TTC549 (cell line): ENCODE measurements around the gene PIP5K1C.
"Not testable (repeated sequence)": the region's sequence is repeated elsewhere in the genome, so short reads cannot be mapped to it uniquely, and the experiment has no call there.

Experiments
- FAIRE-seq: peaks from 2 replicates; lab custom pipeline; 2012; peaks lifted over from hg19 to GRCh38; lab: Jason Lieb, UNC

PIP5K1C gene

DNA sequence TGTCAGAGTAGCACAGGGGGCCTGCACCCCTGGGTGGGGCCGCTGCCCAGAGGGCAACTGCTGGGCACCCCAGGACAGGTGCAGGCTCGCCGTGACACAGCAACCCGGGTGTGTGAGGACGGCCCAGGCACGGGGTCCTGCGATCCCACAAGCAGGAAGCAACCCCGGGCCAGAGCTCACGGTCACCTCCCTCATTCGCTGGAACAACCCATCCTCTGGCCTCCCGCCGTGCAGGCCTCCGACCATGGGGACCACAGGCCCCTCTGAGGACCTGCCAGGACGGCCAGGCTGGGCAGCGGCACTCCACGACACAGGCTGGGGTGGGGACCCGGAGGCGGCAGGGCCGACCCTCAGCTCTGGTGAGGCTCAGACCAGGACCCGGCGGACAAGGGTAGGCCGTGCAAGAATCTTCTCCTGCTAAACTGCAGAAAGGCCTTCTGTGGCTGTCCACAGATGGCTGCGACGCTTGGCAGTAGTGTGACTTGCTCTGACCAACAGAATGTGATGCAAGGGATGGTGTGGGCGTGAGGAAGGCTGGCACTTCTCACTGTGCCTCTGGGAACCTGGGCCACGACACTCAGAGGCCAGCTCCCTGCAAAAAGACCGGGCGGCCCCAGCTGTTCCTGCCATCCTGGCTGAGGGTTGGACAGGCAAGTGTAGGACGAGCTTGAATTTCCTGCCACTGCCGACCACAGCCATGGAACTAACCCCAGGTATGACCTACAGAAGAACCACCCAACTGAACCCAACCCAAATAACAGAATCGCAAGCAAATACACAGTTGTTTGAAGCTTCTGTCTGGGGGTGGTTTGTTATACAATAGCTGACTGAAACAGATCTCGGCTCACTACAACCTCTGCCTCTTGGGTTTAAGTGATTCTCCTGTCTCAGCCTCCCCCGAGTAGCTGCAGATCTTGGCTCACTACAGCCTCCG is 26.5 kb downstream of the PIP5K1C start:
- FAIRE-seq: no peak

DNA sequence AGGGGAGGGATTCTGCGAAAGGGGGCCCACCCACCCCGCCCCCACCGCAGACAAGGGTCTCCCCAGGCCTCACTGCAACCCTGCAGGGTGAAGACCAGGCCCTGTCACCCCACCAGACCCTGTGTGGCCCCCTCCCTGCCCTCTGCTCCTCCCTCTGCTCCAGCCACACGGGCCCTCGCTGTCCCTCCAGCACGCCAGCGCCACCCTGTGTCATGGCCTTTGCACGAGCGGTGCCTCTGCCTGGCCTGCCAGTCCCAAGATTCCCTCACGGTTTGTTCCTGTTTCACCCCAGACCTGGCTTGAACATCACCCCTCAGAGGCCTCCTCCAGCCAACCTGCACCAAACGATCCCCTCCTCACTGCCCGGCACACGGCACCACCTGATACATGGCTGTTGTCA is 27.3 kb downstream of the PIP5K1C start:
- no peak for FAIRE-seq

DNA sequence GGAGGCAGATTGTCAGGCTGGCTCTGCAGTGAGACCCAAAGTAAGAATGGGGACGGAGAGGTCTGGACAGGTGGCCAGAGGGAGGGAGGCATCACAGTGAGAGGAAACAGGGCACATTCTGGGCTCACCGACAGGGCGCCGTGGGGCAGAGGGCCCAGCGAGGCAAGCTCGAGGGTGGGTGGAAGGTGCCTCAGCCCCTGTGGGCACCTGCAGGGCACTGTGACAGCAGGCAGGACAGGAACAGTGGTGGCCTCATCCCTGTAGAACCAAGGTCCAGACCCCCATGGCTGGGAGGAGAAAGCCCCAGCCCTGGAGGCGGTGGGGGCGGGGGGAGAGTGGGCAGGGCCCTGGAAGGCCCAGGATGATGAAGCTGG is 27.7 kb downstream of the PIP5K1C start:
- no peak for FAIRE-seq

DNA sequence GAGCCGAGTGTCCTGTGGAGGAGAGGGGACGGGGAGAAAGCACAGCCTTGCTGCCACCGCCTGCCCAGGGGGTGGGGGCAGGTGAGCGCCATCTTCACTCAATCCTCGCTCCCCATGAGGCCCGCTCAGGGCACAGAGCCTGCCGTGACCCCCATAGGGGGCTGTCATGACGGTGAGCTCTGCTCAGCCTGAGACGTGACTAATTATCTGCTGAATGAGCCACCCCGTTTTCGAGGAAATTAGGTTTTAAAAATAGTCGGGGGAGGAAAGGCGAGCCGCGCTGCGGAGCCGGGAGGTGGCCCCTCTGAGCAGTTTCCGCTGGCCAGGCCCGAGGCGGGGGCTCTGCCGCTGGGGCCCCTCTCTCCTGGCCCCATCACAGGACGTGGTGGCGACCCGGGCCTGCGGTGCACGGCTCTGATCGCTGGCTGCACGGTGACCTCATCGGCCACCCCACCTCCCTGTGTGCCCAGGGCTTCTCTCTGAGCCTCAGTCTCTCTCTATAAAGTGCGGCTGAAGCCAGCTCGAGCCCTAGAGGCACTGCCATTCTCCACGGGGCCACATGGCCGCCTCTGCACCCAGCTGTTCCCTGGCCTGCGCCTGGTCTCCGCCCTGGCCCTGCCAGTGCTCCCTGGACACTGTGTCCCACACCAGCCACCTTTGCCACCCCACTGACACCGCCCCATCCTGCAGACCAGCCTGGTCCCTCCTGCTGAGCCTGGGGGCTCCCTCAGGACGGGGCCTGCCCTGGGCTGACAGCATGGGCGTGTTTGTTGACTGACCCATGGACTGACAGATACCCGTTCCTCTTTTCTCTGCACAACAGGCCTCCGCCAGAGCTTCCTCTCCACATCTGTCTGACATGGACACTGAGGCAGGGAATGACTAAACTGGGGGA is 28.3 kb downstream of the PIP5K1C start:
- no peak for FAIRE-seq

DNA sequence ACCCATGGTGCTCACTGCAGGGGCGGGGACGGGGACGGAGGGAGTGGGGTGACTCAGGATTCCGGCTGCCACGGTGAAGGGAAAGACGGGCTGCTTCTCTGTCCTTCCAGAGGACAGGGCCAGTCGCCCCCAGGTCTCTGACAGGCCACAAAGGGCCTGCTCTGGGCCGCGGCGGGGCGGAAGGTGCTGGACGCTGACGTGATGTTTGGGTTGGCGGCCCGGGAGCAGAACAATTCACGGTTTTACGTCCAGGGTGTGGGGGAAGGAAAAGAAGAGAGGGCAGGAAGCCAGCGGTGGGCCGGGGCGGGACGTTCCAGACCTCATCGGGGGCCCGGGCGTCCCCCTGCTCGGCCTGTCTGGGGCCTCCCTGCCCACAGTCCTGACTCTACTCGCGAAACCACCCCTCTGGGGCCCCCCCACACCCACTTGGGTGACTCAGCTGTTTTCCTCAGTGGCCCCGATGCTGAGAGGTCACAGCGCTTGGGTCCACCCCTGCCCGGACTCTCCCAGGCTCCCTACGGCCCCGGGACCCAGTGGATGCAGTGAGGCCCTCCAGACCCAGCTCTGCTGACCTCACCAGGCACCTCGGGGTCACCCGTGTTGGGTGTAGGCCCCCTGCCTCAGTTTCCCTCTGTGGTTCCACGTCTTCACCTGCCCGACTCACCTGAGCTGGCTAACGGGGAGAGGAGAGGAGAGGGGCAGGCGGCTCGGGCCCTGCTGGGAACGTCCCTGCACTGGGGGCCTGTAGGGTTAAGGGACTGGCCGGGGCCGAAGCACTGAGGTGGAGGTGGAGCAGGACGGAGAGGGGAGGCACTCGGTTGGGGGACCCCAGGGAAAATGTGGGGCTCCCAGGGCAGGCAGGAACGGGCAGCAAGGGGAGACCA is 29.2 kb downstream of the PIP5K1C start:
- no peak for FAIRE-seq

DNA sequence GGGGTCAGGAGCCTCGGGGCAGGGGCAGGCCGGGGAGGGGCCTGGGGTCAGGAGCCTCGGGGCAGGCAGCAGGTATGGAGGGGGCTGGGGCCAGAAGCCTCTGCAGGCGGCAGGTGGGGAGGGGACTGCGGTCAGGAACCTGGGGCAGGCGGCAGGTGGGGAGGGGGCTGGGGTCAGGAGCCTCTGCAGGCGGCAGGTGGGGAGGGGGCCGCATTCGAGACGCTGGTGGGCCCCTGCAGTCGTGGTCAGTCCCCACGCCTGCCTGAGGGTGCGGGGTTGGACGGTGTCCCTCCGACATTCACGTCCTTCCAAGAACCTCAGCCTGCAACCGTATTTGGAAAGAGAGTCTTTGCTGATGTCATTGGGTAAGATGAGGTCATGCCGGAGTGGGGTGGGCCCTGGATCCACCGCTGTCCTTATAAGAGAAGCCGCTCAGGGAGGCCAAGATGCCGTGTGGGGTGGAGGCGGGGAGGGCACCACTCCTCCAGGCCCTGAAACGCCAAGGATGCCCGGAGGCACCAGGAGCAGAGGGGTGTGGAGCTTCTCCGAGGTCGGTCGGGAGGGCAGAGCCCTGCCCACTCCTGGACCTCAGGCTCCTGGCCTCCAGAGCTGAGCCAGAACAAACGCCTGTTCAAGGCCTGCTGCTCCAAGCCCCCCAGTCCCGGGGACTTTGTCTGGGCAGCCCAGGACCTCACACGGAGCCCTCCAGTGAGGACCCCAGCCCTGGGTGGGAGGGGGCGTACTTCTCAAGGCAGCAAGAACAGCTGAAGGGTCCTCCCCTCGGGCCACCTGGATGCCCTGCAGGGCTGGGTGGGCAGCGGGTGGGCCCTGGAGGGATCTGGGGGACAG is 30.1 kb downstream of the PIP5K1C start:
- no peak for FAIRE-seq

DNA sequence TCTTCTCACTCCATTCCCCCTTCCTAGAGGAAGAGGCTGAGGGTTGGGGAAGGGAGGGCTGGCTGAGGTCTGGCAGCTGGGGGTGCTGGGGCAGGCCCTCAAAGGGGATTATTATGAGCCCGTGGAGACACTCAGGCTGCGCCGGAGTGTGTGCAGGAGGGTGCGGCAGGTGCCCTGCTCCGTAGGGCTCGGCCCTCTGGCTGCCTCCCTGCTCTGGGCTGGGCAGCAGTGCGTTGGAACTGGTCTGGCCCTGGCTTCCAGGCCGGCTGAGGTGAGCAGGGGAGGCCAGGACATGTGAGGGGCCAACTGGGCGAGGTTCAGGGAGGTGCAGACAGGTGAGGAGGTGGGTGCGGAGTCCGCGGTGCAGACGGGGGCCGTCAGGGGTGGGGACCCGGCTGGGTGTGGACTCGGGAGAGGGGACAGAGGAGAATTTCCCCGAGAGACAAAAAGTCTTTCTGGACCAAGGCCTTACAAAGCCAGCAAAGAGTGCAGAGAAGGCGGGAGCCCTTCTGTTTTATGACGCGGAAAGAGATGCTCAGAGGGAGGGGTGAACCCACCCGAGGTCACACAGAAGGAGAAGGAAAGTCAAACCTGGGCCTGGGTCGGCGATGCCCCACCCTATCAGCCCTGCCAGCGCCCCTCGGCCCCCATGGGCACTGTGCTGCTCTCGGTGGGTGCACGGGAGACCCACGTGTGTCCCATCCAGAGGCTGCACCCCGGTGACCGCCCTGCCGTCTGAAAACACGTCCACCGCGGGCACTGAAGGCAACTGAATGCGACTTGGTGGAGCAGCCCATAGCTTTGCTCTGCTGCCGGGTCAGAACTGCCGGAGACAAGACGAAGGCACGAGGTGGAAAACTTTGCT is 31.0 kb downstream of the PIP5K1C start:
- FAIRE-seq: no peak

DNA sequence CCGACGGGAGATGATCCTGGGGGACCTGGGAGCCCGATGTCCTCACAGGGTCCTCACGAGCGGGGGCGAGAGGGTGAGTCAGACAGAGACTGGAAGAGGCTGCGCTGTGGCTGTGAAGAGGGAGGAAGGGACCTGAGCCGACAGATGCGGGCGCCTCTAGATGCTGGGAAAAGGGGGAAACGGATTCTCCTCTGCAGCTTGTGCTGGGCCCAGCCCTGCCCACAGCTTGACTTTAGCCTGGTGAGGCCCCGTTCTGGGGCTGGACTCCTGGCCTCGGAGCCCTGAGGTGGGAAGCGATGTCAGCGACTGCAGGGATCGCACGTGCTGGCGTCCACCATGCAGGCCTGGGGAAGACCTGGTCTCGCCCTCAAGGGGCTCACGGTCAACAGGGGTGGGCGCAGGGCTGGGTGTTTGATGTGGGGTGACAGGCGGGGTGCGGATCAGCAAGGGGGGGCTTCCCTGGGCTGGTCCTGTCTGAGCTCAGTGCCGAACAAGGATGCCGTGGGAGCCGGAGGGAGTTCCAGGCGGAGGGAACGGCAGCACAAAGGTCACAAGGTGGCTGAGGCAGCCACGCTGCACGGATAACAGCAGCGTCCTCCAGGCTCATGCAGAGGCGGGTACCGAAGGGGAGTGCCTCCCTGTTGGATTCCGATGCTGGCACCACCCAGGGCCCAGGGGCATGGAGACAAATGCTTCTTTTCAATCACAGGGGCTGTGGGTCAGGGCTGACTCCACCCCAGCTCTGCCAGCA is 31.8 kb downstream of the PIP5K1C start:
- no peak for FAIRE-seq

DNA sequence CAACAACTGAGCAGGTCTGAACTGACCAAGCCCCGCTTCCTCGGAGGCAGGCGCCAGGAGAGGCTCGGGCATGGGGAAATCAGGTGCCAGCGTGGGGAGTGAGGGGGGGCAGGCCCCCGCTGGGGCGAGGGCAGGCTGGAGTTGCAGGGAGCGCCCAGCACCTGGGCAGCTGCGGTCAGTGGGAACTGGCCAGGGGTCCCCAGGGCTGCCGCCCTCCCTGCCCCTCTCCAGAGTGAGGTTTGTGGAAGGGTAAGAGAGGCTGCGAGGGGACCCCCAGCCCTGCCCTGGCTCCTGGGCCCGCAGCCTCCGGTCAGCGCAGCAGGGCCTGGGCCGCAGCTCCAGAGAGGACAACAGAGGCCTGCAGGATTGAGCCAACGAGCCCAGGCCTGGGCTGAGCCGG is 32.5 kb downstream of the PIP5K1C start:
- FAIRE-seq: no peak

DNA sequence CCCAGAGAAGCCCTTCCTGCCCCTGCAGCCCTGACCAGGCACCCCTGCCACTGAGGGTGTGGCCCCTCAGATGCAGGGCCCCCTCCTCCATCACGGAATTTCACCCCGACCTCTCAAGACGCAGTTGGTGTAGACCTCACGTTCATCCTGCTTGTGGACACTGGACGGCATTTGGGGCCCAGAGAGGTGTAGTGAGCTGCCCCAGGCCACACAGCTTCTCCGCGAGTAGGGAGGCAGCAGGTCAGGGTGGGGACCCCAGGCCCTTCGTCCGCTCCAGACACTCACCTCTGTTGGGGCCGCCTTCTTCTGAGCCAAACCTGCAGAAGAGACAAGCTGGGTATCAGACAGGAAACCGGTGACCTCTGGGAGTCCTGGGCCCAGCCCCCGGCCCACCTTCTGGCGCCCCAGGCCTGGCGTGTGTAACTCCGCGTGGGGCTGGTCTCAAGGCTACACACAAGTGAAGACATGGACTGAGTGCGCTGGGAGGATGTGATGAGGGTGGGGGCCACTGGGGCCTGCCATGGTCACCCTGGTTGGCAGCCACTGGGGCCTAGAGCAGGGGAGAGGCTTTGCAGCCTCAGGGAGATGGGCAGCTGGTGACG is 33.1 kb downstream of the PIP5K1C start:
- FAIRE-seq: no peak

DNA sequence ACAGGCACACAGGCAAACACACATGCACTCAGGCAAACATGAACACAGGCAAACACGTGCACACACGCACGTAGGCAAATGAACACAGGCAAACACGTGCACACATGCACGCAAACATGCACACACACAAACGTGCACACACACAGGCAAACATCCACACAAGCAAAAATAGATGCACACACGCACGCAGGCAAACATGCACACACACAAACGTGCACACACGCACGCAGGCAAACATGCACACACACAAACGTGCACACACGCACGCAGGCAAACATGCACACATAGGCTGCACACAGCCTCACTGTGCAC is 33.8 kb downstream of the PIP5K1C start:
- FAIRE-seq: not testable (repeated sequence)

DNA sequence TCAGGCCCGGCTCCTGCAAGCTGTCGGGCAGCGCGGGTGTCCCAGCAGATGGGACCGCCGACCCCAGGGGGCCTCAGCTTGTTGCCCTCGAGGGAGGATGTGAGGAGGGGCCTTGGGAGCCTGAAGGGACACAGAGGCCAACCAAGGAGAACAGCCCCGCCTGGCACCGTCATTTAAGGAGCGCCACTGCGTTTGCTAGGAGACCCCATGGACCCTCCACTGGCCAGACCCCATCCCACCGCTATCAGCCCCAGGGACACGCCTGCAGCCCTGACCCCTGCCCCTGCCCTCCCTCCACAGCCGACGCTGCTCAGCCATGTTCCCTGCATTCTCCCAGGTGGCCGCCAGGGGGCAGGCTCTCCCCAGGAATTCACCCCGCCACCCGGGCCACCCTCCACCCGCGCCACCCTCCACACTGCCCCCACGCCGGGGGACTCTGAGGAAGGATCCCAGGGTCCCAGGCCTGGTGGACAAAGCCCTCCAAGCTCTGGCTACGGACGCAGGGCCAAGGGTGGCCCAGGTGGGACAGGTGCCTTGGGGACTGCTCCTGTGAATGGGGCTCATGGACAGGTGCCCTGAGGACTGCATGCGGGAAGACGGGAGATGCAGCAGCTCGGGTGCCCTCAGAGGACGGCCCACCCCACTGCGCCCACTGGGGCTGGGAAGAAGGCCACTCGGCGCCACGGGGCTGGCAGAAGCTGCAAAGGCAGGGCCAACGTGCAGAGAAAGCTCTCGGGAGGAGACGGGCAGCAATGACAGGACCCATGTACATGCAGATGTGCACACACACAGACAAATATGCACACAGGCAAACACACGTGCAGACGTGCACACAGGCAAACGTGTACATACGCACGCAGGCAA is 34.4 kb downstream of the PIP5K1C start:
- FAIRE-seq: no peak

DNA sequence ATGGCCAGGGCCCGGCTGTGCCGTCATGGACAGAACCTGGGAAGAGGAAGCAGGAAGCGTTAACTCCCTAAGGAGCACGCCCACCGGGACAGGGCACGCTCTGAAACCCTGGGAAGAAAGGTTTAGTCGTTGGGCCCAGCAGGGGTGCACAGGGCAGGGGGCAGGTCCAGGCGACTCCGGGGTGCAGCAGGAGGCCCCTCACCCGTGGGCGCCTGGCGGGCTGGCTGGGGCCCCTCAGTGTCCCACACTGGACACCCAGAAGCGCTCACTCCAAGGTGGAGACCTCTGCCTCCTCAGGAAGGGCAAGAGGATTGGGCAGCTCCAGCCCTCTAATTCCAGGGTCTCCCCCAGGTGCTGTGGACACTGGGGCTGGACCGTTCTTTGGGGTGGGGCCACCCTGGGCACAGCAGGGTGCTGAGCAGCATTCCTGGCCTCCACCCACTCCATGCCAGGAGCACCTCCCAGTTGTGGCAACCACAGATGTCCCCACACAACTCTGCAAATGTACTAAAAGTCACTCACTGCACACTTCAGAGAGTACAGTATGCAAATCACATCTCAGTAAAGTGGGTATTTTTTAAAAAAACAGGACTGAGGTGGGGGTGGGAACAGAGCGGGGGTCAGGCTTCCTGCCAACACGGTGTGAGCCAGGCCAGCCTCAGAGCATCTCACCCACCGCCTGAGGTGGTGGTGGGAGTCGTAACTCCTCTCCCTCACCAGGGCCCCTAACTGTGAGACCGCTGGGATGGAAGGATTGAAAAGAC is 35.2 kb downstream of the PIP5K1C start:
- no peak for FAIRE-seq

DNA sequence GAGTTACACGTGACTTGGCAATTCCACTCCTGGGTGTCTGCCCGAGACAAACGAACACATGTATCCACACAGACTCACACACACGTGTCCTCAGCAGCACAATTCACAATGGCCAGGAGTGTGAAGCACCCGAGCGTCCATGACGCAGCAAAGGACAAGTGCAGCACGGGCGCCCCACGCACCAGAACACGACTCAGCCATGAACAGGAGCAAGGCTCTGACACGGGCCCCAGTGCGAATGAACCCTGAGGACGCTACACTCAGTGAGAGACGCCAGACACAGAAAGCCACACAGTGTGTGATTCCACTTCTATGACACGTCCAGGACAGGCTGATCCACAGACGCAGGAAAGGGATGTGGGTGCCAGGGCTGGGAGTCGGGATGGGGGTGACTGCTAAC is 36.4 kb downstream of the PIP5K1C start:
- FAIRE-seq: no peak

DNA sequence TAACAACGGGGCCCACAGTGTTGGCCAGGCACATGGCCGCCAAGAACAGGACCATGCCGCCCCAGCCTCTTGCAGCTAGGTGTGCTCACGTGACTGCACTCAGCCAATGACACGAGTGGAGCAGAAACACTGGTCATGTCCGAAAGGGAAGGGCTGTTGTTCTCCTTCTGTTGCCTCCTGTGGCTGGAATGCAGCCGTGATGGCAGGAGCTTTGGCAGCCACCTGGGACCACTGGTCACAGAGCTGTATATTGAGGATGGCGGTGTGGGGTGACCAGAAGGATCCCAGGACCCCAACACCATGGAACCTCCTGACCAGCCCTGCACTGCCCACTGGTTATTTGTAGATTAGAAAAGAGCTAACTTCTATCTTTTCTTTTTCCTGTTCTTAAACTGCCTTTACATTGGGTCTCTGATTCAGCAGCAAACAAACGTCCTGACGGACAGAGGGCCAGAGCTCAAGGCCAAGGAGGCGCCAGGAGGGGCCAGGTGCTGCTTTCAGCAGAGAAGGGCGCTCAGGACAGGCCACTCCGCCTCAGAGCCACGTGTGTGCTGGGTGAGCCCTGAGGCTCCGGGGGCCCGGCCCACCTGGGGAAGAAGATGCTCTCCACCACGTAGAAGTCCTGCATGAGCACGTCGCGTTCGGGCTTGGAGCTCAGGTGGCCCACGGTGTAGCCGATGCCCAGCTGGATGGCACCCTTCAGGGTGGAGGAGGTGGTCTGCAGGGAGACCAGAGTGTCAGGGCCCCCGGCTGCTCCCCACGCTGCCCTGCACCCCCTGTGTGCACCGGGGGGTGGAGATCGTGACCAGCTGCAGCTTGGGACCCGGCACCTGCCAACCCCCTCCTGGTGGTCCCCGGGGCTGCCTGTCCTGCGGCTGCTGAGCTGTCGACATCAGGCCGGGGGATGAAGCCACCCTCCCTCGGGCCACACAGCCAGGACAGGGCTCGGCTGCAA is 38.7 kb downstream of the PIP5K1C start:
- FAIRE-seq: no peak

DNA sequence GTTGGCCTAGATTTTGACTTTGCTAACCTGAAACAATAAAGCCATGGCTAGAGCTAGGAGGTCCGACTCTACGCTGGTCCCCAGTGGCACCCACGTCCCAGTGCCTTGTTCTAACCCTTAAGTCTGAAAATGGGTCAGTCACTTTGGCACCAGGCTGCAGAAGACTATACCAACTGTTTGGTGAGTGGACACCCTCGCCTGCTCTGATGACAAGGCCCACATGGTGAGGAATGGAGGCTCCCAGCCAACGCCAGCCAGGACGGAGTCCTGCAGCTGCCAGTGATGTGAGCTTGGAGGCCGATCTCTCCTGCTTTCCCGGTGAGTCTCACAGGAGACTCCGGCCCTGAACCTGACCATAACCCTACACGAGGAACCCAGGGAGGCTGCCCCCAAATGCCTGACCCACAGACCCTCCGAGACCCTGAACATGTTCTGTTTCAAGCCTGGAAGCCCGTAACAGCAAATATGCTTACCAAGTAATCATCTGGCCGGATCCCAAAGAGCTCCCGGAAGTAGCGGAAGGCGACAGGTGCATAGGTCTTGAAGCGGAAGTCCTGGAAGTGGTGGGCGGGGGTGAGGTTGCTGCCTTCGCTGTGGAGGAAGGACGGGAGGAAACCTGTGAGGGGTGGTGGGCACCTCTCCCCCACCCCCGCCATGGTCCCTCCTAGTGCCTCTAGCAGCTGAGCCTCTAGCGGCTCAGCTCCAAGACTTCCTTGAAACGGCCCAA is 39.6 kb downstream of the PIP5K1C start:
- no peak for FAIRE-seq
